Ascending aorta (tissue), 2 donors: ENCODE data around the gene MEIS2. TPM values are rescaled to one million over a fixed set of nuclear protein-coding genes. Genes with fewer than 3 reads are reported as not detected.

ENCODE experiments used
- DNase-seq, 2 donors: peaks; one replicate each; pipeline ENCODE4 v3.0.0-alpha.2; 2019; ENCODE audit warnings: low spot score in 2 of 2
- H3K27ac ChIP-seq, 2 donors: fragments of 200-600 bp; sonication (generic); one replicate each; pipeline ENCODE4 v1.5.1; 2016 to 2017; ENCODE audit warnings: mild to moderate bottlenecking in 1 of 2
- H3K27me3 ChIP-seq: fragments of 200-600 bp; sonication (generic); one replicate; pipeline ENCODE4 v1.5.1; 2017
- H3K36me3 ChIP-seq, 2 donors: fragments of 200-600 bp; sonication (generic); one replicate each; pipeline ENCODE4 v1.5.1; 2016
- H3K4me1 ChIP-seq, 2 donors: fragments of 200-600 bp; sonication (generic); one replicate each; pipeline ENCODE4 v1.5.1; 2016 to 2017; ENCODE audit warnings: mild to moderate bottlenecking in 1 of 2
- H3K4me3 ChIP-seq, 2 donors: fragments of 200-600 bp; sonication (generic); one replicate each; pipeline ENCODE4 v1.5.1; 2016 to 2017; ENCODE audit warnings: mild to moderate bottlenecking in 1 of 2
- H3K9me3 ChIP-seq, 2 donors: fragments of 200-600 bp; sonication (generic); one replicate each; pipeline ENCODE4 v1.5.1; 2016
- CTCF ChIP-seq, 3 experiments: fragments of 200-600 bp in 2 of 3; fragments of 450-650 bp in 1 of 3; sonication (generic) in 2 of 3; IDR thresholded peaks; one replicate each; pipeline ENCODE4 v1.5.1; 2016 to 2019; ENCODE audit warnings: antibody characterized with exemption in 3 of 3, mild to moderate bottlenecking in 1 of 3, moderate library complexity in 1 of 3
- intact Hi-C: fragments of 100-400 bp; cut with DNase I; formaldehyde crosslinking; loops from one replicate; pipeline ENCODE4 v1.15.1; 2023
- total RNA-seq: library from RNA; depleted of rRNA; stranded (reverse); fragments of >200 nt; gene quantifications from one replicate; pipeline ENCODE4 v1.1.0, GENCODE V29; 2016

MEIS2 gene
- total RNA-seq, 1 donor from 2014 or later = 11.5 TPM

DNA sequence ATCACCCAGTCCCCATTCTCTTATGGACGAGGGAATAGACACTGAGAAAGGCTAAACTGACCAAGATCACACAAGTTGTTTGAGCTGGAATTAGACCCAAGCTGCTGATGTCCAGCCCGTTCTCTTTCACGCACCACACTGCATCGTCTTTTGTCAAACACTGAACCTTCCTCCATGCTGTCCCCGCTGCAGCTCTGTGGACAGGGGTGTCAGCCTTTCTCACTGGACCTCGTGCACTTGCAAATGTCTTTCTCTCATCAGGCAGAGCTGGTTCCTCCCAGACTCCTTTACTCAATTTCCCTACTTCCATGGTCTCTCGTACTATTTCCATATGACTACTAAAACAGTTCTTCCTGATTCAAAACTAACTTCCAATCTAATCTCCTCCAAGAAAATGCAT, 161.6 kb downstream of the MEIS2 start:
- TF ChIP-seq CTCF (IDR thresholded peaks at IDR 0.05) = no peak
- no peak overlapping the region for H3K4me3 ChIP-seq
- H3K27me3 ChIP-seq = no peaks in the 10 kb centered on the region
- no peak overlapping the region for H3K27ac ChIP-seq
- intact Hi-C loops = no loop called here
- H3K9me3 ChIP-seq = no peaks in the 10 kb centered on the region
- DNase-seq = no peak
- peaks cover 0 to 5% of the 10 kb centered on the region in 2 donors for H3K4me1 ChIP-seq
- no peaks in the 10 kb centered on the region for H3K36me3 ChIP-seq

DNA sequence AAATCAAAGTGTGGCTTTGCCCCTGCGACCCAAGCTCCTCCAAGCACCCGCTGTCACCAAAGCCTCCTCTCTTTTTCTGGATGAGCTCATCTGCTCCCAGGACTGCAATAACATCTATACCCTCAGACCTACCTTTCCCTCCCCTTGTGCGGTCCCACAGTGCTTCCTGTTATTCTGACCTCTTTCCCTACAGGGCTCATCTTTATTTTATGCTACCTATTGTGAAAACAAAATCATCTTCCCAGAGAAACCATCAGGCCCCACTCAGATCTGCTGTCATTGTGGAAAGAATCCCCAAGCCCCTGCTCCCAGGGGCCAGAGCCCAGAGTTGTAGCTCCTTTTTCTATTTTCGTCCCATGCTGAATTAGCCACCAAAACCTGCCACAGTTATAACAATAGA, 162.2 kb downstream of the MEIS2 start:
- no peaks in the 10 kb centered on the region for H3K27me3 ChIP-seq
- no peaks in the 10 kb centered on the region for H3K36me3 ChIP-seq
- no peaks in the 10 kb centered on the region for H3K4me1 ChIP-seq
- intact Hi-C loops = no loop called here
- no peak for TF ChIP-seq CTCF (IDR thresholded peaks at IDR 0.05)
- no peak overlapping the region for H3K4me3 ChIP-seq
- no peak for DNase-seq
- H3K27ac ChIP-seq = no peak overlapping the region
- no peaks in the 10 kb centered on the region for H3K9me3 ChIP-seq

GRCh38 chr15:36936613-36937012, 163.7 kb downstream of the MEIS2 start:
- Histone ChIP-seq H3K27me3 (no peaks in the 10 kb centered on the region), H3K4me1 (no peaks in the 10 kb centered on the region), H3K27ac (no peak overlapping the region), H3K36me3 (no peaks in the 10 kb centered on the region), H3K4me3 (no peak overlapping the region), H3K9me3 (no peaks in the 10 kb centered on the region)
- TF ChIP-seq CTCF (IDR thresholded peaks at IDR 0.05) = no peak
- DNase-seq = no peak
- intact Hi-C loops = no loop called here

- H3K9me3 ChIP-seq = no peaks in the 10 kb centered on the region
- no peaks in the 10 kb centered on the region for H3K27me3 ChIP-seq
- TF ChIP-seq CTCF (IDR thresholded peaks at IDR 0.05) = no peak
- H3K4me1 ChIP-seq = no peaks in the 10 kb centered on the region
- intact Hi-C loops = no loop called here
- no peak overlapping the region for H3K4me3 ChIP-seq
- H3K36me3 ChIP-seq = no peaks in the 10 kb centered on the region
- no peak for DNase-seq
- H3K27ac ChIP-seq = no peak overlapping the region
These were observed 166.9 kb downstream of the MEIS2 start for GRCh38 chr15:36933255-36933990.

DNA sequence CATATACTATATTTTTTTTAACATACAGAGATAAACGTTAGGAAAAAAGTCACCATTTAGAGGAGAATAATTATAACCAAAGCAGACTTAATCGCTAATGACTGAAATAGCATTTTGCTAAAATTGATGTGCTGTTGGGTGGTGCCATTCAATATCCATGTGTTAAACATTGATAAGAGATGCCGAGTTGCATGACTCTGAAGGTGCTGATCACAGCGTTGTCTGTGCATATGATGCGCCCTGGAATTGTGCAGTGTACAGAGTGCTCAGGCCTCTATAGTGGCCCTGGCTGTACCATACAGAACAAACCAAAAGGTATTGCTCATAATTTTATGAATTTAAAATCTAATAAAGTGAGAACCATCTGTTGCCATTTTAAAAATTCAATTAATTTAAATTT, 168.3 kb downstream of the MEIS2 start:
- H3K4me1 ChIP-seq = no peaks in the 10 kb centered on the region

More for the DNA sequence above, 168.3 kb downstream of the MEIS2 start:
- no peaks in the 10 kb centered on the region for H3K36me3 ChIP-seq
- DNase-seq = no peak
- TF ChIP-seq CTCF (IDR thresholded peaks at IDR 0.05) = no peak
- intact Hi-C loops = no loop called here
- no peak overlapping the region for H3K27ac ChIP-seq
- no peak overlapping the region for H3K4me3 ChIP-seq
- H3K9me3 ChIP-seq = no peaks in the 10 kb centered on the region
- no peaks in the 10 kb centered on the region for H3K27me3 ChIP-seq
